Spleen (tissue), 11 donors: ENCODE data around the gene LETMD1. TPM values are rescaled to one million over a fixed set of nuclear protein-coding genes. Genes with fewer than 3 reads are reported as not detected.

Experiments
- DNase-seq: peaks from one replicate; pipeline ENCODE4 v3.0.0-alpha.2; 2020
- H3K27ac ChIP-seq, 8 donors: fragments of 200-600 bp; sonication (generic) in 7 of 8; 1 replicate in 4 of 8; 2 replicates in 4 of 8; pipeline versions ENCODE4 v1.5.0 to v1.8.0; 2016 to 2021; ENCODE audit warnings: inconsistent platforms in 4 of 8, mild to moderate bottlenecking in 4 of 8, moderate library complexity in 1 of 8
- H3K27me3 ChIP-seq, 7 donors: fragments of 200-600 bp; sonication (generic) in 6 of 7; replicated peaks in 1 of 7; 1 replicate in 4 of 7; 2 replicates in 3 of 7; pipeline versions ENCODE4 v1.5.0 to v1.8.0; 2016 to 2021; ENCODE audit warnings: inconsistent platforms in 3 of 7, mild to moderate bottlenecking in 1 of 7
- H3K36me3 ChIP-seq, 6 donors: fragments of 200-600 bp; sonication (generic) in 5 of 6; 1 replicate in 4 of 6; 2 replicates in 2 of 6; pipeline versions ENCODE4 v1.5.0 to v1.8.0; 2016 to 2021; ENCODE audit warnings: inconsistent platforms in 2 of 6
- H3K4me1 ChIP-seq, 6 donors: fragments of 200-600 bp; sonication (generic) in 5 of 6; 1 replicate in 3 of 6; 2 replicates in 3 of 6; pipeline versions ENCODE4 v1.5.0 to v1.8.0; 2016 to 2021; ENCODE audit warnings: inconsistent platforms in 3 of 6
- H3K4me3 ChIP-seq, 8 donors: fragments of 200-600 bp; sonication (generic) in 7 of 8; 1 replicate in 4 of 8; 2 replicates in 4 of 8; pipeline versions ENCODE4 v1.5.0 to v1.8.0; 2016 to 2021; ENCODE audit warnings: inconsistent platforms in 4 of 8, mild to moderate bottlenecking in 4 of 8, moderate library complexity in 2 of 8
- H3K9me3 ChIP-seq, 8 donors: fragments of 200-600 bp; sonication (generic) in 7 of 8; 1 replicate in 4 of 8; 2 replicates in 4 of 8; pipeline versions ENCODE4 v1.5.0 to v1.8.0; 2016 to 2021; ENCODE audit warnings: inconsistent platforms in 4 of 8
- CTCF ChIP-seq, 11 experiments: fragments of 200-600 bp in 7 of 11; fragments of 450-650 bp in 4 of 11; sonication (generic) in 4 of 11; IDR thresholded peaks in 8 of 11; conservative IDR thresholded peaks in 3 of 11; 1 replicate in 7 of 11; 2 replicates in 4 of 11; pipeline versions ENCODE4 v1.4.0 to v1.8.0; 2016 to 2021; ENCODE audit warnings: antibody characterized with exemption in 11 of 11, inconsistent platforms in 4 of 11, mild to moderate bottlenecking in 1 of 11
- POLR2A ChIP-seq, 3 donors: fragments of 450-650 bp; IDR thresholded peaks; one replicate each; pipeline ENCODE4 v1.5.1; 2017; ENCODE audit warnings: antibody characterized with exemption in 3 of 3, mild to moderate bottlenecking in 1 of 3
- POLR2AphosphoS5 ChIP-seq, 3 donors: sonication (generic); formaldehyde crosslinking; IDR thresholded peaks; one replicate each; pipeline ENCODE4 v1.5.1; 2017; ENCODE audit warnings: antibody characterized with exemption in 3 of 3
- WGBS, 5 donors: extraction: QIAGEN DNeasy Blood & Tissue Kit in 3 of 5; methylation state at CpG; one replicate each; pipeline versions ENCODE4 v1.1.5 to v1.1.7; 2013 to 2018; 5-methylcytosine and 5-hydroxymethylcytosine counted together
- intact Hi-C: fragments of 100-400 bp; cut with DNase I; formaldehyde crosslinking; loops from one replicate; pipeline ENCODE4 v1.15.0; 2023; ENCODE audit warnings: low total_unique reads
- polyA plus RNA-seq, 3 donors: library from polyadenylated mRNA; stranded (reverse); fragments of 200-250 nt; gene quantifications; one replicate each; pipeline ENCODE4 v1.2.1, GENCODE V29; 2013
- total RNA-seq, 7 donors: library from RNA; depleted of rRNA in 3 of 7; stranded (reverse); fragments of >200 nt in 3 of 7; fragmentation: NEBNext Ultra II Directional in 4 of 7; extraction: Animal tissue kit (Norgen Biotek cat#: 25700) in 4 of 7; gene quantifications; one replicate each; pipeline versions ENCODE4 v1.1.0 to v1.2.1, GENCODE V29; 2016 to 2021
- donor health status: healthy with polysubstance abuse.
- donor health status: DM: no; HTN: no; CAD: no; lungs with moderate emphysema.
- donor health status: DM: no; HTN: no; CAD: no.
- donor health status: Bipolar disorder and iron deficiency.
- donor health status: healthy.
- donor health status: DM: no; HTN: no; CAD: no.
- donor health status: DM: yes; HTN: yes; CAD: no.

Gene LETMD1
- total and polyA plus RNA-seq, 10 donors, result 51.4 to 85.2 (median 60.0) TPM

- Histone ChIP-seq H3K9me3 (no peaks in the 10 kb centered on the region), H3K4me3 (peak overlapping the region; percentile 64 to 92 (median 79)), H3K36me3 (peaks cover 0 to 38% (median 21%) of the 10 kb centered on the region in 6 donors), H3K27me3 (no peaks in the 10 kb centered on the region), H3K4me1 (peaks cover 18 to 50% (median 27%) of the 10 kb centered on the region in 6 donors), H3K27ac (peak overlapping the region; percentile 91 to 99 (median 96))
- intact Hi-C loops, result loop anchor here (5.0 kb wide), 1 partner anchor 294 kb away; no protein-coding TSS in a partner anchor
- WGBS, 5 donors, result 17 to 36% (median 26%) methylated on average over 14 of the region's 14 CpGs
- no peak for DNase-seq
- TF ChIP-seq POLR2AphosphoS5 (IDR thresholded peaks at IDR 0.05) (no peak), POLR2A (IDR thresholded peaks at IDR 0.05) (no peak), CTCF (IDR thresholded peaks at IDR 0.05 in 8 of 11, conservative IDR thresholded peaks at IDR 0.05 in 3 of 11) (no peak)
These were observed 629 bp downstream of the LETMD1 start for GRCh38 chr12:51048661-51049251.

DNA sequence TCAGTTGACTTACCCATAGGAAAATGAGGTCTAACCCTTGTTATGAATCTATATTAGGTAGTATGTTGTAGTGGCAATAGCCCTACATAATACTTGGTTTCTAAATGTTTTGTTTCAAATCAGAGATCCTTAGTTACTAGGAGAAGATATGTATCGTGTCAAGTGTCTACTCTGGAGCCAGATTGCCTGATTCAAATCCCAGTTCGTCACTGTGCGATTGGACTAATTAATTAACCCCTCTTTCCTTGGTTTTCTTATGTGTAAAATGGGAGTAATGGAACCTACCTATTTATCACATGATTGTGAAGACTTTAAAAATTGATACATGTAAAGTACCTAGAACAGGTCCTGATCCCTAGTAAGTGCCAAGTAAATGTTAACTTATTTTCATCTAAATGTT, 1.4 kb downstream of the LETMD1 start:
- Histone ChIP-seq H3K9me3 (no peaks in the 10 kb centered on the region), H3K4me3 (peak overlapping the region in 4 of 8 donors; percentile 64 to 92 (median 81)), H3K36me3 (peaks cover 0 to 46% (median 28%) of the 10 kb centered on the region in 6 donors), H3K27ac (peak overlapping the region in 3 of 8 donors; percentile 97 to 99 (median 98)), H3K27me3 (no peaks in the 10 kb centered on the region), H3K4me1 (peaks cover 18 to 50% (median 27%) of the 10 kb centered on the region in 6 donors)
- intact Hi-C loops, result loop anchor here (5.0 kb wide), 1 partner anchor 293 kb away; no protein-coding TSS in a partner anchor
- TF ChIP-seq POLR2AphosphoS5 (IDR thresholded peaks at IDR 0.05), result no peak
- TF ChIP-seq CTCF (IDR thresholded peaks at IDR 0.05 in 8 of 11, conservative IDR thresholded peaks at IDR 0.05 in 3 of 11), result no peak
- TF ChIP-seq POLR2A (IDR thresholded peaks at IDR 0.05), result no peak
- DNase-seq, result no peak
- 83 to 94% (median 90%) methylated on average over 3 of the region's 3 CpGs for WGBS, 5 donors

- no peak for DNase-seq
- Histone ChIP-seq H3K27ac (no peak overlapping the region), H3K9me3 (no peaks in the 10 kb centered on the region), H3K27me3 (no peaks in the 10 kb centered on the region), H3K4me3 (no peak overlapping the region), H3K4me1 (peaks cover 18 to 47% (median 25%) of the 10 kb centered on the region in 6 donors), H3K36me3 (peaks cover 0 to 69% (median 50%) of the 10 kb centered on the region in 6 donors)
- 51 to 70% (median 62%) methylated on average over 4 of the region's 4 CpGs for WGBS, 5 donors
- no peak for TF ChIP-seq CTCF (IDR thresholded peaks at IDR 0.05 in 8 of 11, conservative IDR thresholded peaks at IDR 0.05 in 3 of 11)
- no peak for TF ChIP-seq POLR2A (IDR thresholded peaks at IDR 0.05)
- TF ChIP-seq POLR2AphosphoS5 (IDR thresholded peaks at IDR 0.05), result no peak
- intact Hi-C loops, result no loop called here
These were observed 3.7 kb downstream of the LETMD1 start for GRCh38 chr12:51051787-51052186.

GRCh38 chr12:51055060-51055459, 6.9 kb downstream of the LETMD1 start:
- Histone ChIP-seq H3K27ac (no peak overlapping the region), H3K4me3 (no peak overlapping the region), H3K36me3 (peaks cover 0 to 100% (median 82%) of the 10 kb centered on the region in 6 donors), H3K9me3 (no peaks in the 10 kb centered on the region), H3K4me1 (peaks cover 0 to 19% (median 1%) of the 10 kb centered on the region in 6 donors), H3K27me3 (no peaks in the 10 kb centered on the region)
- TF ChIP-seq POLR2AphosphoS5 (IDR thresholded peaks at IDR 0.05) (no peak), CTCF (IDR thresholded peaks at IDR 0.05 in 8 of 11, conservative IDR thresholded peaks at IDR 0.05 in 3 of 11) (no peak), POLR2A (IDR thresholded peaks at IDR 0.05) (no peak)
- WGBS, 5 donors, result 89 to 94% (median 92%) methylated on average over 2 of the region's 2 CpGs
- DNase-seq, result no peak
- intact Hi-C loops, result no loop called here
